HG02938 (cell line): Measurements from ENCODE around the gene MIDN.

Experiments used
- ATAC-seq: cut with Tn5 transposase; IDR thresholded peaks from one replicate; pipeline ENCODE4 v1.9.1; 2021; ENCODE audit warnings: mild to moderate bottlenecking, moderate library complexity; ENCODE audit not compliant: unreplicated experiment

The MIDN gene

GRCh38 chr19:1308718-1309117 lies 60.3 kb downstream of the MIDN start:
- no peak for ATAC-seq
